GM18858 (cell line): Measurements from ENCODE around the gene TSPAN7.

ENCODE experiments used
- ATAC-seq: cut with Tn5 transposase; IDR thresholded peaks from one replicate; pipeline ENCODE4 v1.9.1; 2021; ENCODE audit not compliant: unreplicated experiment

TSPAN7 gene

GRCh38 chrX:38641197-38641596 lies 79.9 kb downstream of the TSPAN7 start:
- ATAC-seq = no peak

GRCh38 chrX:38643903-38644302 lies 82.6 kb downstream of the TSPAN7 start:
- ATAC-seq = no peak

- no peak for ATAC-seq
Measured at GRCh38 chrX:38646129-38646528, 84.8 kb downstream of the TSPAN7 start.

GRCh38 chrX:38649221-38649620 lies 87.9 kb downstream of the TSPAN7 start:
- no peak for ATAC-seq

- ATAC-seq = no peak
Measured at GRCh38 chrX:38649674-38650647, 88.6 kb downstream of the TSPAN7 start.

- peak; percentile 72 for ATAC-seq
Measured at GRCh38 chrX:38651625-38652601, 90.6 kb downstream of the TSPAN7 start.

- no peak for ATAC-seq
Measured at GRCh38 chrX:38652934-38653442, 91.6 kb downstream of the TSPAN7 start.

GRCh38 chrX:38654302-38654701 lies 93.0 kb downstream of the TSPAN7 start:
- no peak for ATAC-seq

- ATAC-seq = peak; percentile 33
Measured at GRCh38 chrX:38656350-38656915, 95.1 kb downstream of the TSPAN7 start.

- ATAC-seq = peak; percentile 42
Measured at GRCh38 chrX:38657562-38657961, 96.2 kb downstream of the TSPAN7 start.

GRCh38 chrX:38660395-38661102 lies 99.2 kb downstream of the TSPAN7 start:
- ATAC-seq = no peak

GRCh38 chrX:38661103-38661441 lies 99.7 kb downstream of the TSPAN7 start:
- no peak for ATAC-seq

- no peak for ATAC-seq
Measured at GRCh38 chrX:38661561-38661960, 100.2 kb downstream of the TSPAN7 start.

GRCh38 chrX:38662640-38663039 lies 101.3 kb downstream of the TSPAN7 start:
- ATAC-seq = no peak

- no peak for ATAC-seq
Measured at GRCh38 chrX:38664285-38664684, 102.9 kb downstream of the TSPAN7 start.

GRCh38 chrX:38666909-38667308 lies 105.6 kb downstream of the TSPAN7 start:
- ATAC-seq = no peak

- ATAC-seq = no peak
Measured at GRCh38 chrX:38668771-38669170, 107.4 kb downstream of the TSPAN7 start.

GRCh38 chrX:38669428-38669827 lies 108.1 kb downstream of the TSPAN7 start:
- no peak for ATAC-seq

GRCh38 chrX:38672646-38673045 lies 111.3 kb downstream of the TSPAN7 start:
- ATAC-seq = no peak

GRCh38 chrX:38675856-38676255 lies 114.5 kb downstream of the TSPAN7 start:
- ATAC-seq = no peak
